Eye (tissue), 1 donor: Measurements from ENCODE around the gene SLC11A2.

Experiments used
- DNase-seq: peaks from one replicate; pipeline ENCODE4 v3.0.0-alpha.2; 2015

Gene SLC11A2

DNA sequence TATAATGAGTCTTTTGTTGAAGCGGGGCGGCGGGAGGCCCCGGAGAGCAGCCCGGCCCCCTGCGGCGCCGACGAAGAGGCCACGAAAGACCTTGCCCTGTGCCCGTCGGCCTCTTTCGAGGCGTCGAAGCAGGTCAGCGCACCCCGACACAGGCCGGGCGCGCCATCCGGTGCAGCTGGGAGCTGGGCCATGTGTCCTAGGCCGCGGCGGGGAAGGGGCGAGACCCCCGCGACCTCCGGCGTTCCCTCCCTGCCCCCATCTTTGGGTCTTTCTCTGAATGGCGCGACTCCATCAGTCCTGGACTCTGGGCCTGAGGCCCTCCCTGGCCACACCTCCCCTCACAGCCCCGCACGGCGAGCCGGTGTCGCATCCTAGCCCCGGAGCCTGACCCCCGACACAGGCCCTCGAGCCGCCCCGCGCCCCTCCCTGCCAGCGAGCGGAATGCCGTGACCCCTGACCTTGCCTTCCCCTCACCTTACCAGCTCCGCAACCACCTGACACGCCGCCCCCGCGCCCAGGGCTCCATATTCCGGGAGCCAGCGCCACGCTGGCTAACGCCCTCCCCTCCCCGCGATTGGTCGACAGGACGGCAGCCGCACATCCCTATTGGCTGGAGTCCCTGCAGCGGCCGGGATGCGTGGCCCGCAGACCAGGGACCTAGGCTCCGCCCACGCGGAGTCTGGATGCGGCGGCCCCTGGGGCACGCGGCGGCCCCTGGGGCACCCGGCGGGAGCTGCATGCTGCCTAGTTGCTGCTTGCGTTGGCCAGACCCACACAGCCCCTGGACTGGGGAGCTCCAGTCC lies at the start of gene SLC11A2:
TSS of gene SLC11A2 (minus strand) at position 549 of the 803 bp plus-strand sequence. CDS start 15,656 bp downstream, outside the sequence.
- peak; percentile 98 for DNase-seq

DNA sequence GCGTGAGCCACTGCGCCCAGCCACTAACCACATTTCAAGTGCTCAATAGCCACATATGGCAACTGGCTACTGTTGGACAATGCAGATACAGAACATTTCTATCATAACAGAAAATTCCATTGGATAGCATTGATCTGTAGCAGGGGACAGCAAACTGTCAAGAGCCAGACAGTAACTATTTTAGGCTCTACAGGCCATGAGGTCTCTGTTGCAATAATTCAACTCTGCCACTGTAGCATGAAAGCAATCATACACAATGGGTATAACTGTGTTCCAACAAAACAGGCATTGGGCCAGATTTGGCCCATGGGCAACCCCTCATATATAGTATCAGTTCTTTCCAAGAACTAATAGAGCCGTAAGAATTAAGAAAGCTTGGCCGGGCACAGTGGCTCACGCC lies 49.2 kb upstream of the SLC11A2 start:
- DNase-seq, result no peak

DNA sequence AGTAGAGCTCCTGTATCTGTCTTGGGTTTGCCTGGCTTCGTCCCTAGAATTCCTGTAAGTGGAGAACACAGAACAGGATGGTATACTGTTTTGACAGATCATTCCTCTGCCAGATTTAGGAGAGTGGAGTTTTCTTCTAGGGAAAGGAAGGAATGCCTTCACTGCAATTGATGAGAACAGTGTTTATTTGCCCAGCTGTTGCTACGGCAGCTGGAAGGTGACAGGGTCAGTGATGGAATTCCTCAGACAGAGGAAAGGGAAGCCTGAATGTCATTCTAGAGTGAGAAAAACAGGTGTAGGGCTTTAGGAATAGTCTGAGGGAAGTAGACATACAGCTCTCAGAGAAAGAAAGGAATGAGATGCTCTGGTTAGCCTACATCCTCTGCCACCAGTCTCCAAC lies 45.5 kb upstream of the SLC11A2 start:
- DNase-seq, result peak; percentile 38

DNA sequence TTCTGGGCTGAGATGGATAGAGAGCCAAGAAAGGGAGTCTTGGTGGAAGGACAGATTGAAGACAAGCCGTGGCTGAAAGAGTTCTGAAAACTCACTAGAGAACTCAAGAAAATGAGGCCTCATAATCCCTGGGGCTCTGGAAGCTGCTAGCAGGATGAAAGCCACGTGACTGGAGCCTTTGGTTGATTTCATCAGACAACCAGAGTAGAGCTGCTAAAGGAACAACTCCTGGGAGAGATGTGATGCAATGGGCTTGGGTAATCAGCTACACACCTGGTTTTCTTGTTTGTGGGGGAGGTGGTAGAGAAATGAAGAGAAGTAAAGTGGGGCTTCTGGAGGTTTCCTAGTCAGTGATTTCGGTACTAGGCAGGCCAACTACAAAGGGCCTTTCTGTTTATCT lies 43.8 kb upstream of the SLC11A2 start:
- peak; percentile 21 for DNase-seq

DNA sequence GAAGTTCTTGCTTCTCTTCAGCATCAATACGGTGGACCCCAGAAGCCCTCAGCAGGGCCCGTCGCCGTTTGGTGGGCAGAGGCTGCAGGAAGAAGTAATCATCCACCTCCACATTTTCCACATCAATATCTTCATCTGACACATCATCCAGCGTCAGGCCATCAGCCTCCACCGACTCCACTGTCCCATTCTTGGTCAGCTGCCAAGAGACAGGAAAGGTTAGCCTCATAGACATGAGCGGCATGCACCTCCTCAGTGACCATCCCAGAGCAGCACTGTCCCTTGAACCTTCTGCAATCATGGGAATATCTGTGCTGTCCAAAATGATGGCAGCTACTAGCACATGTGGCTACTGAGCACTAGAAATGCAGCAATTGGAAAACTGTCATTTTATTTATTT lies 41.6 kb upstream of the SLC11A2 start:
- DNase-seq, result no peak

DNA sequence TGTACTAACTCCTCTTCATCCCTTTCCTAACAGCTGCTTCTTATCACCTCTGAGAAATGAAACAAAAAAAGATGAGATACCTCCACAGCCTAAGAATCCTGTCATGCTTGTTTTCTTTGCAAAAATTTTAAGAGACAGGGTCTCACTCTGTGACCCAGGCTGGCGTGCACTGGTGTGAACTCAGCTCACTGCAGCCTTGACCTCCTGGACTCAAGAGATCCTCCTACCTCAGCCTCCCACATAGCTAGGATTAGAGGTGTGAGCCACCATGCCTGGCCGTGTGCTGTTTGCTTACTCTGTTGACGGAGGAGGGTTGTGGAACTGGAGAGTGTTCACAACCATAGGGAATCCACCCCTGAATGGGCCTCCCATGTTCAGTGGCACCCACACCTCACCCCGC lies 41.0 kb upstream of the SLC11A2 start:
- no peak for DNase-seq

DNA sequence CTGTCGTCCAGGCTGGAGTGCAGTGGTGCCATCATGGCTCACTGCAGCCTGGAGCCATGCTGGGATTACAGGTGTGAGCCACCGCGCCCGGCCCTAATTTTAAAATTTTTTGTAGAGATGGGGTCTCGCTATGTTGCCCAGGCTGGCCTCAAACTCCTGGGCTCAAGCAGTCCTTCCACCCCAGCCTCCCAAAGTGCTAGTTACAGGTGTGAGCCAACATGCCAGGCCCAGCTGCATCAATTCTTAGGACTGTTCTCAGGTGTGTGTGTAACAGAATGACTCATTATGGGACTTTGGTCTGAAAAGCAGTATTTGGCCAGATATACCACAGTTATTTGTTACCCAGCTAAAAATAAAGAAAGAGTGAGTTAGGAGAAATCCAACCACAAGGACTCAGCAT lies 39.3 kb upstream of the SLC11A2 start:
- DNase-seq, result no peak

DNA sequence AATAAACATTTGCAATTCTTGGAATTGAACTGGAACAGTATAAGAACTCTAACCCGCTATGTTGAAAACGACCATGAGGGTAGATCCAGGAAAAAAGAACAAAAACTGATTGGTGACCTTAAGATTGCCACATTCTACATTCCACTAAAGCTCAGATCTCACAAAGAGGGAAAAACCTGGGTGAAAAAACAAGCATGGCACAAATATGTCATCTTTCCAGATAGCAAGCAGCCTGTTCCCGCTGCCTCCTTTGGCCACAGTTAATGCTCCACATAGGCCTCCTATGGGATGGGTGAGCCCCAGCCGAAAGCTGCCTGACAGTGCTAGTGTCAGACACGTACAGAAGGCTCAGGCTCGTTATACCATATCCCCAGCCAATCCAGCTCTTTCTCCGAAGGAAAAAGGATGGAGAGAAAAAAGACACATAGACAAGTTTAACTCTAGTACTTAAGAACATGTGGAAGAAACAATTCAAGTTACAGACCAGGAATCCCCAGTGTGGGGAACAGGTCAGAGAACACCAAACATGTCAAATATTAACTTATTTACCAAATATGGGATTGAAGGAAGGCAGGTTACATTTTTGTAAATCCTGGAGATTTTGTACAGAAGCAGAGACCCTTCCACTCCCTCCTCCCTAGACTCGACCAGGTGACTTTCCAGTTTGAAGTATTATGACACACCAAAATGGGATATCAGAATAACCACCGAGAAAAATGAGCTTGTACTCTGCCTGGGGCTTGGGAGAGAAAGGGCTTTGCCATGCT lies 36.6 kb upstream of the SLC11A2 start:
- no peak for DNase-seq

DNA sequence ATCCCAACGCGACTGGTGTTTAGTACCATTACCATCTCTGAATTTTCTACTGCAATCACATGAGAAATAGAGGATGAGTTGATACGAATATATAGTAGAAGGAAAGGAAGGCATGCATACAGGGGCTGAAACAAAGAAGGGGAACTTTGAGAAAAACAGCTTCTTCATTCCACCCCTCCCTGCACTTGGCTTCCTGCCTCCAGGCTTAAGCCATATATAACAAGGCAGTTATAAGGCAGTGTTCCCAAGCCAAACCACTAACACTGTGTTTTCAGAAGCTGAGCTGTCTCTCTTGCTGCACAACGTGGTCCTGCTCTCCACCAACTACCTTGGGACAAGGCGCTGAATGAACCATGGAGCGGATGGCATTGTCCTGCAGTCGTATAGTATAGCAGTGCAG lies 32.9 kb upstream of the SLC11A2 start:
- DNase-seq, result no peak

DNA sequence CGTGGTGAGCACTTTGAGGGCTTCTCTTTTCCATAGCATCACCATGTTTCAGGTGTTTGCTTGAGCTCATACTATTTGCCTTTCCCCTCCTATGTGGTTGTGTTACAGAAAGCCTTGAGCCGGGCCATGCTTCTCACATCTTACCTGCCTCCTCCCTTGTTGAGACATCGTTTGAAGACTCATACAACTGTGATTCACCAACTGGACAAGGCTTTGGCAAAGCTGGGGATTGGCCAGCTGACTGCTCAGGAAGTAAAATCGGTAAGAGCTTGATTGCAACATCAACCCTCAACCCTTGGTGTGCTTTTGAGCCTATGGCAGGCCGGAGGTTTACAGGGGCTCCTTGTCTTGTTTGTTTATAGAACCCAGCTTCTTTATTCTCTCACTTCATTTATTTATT lies 30.1 kb upstream of the SLC11A2 start:
- DNase-seq, result no peak

DNA sequence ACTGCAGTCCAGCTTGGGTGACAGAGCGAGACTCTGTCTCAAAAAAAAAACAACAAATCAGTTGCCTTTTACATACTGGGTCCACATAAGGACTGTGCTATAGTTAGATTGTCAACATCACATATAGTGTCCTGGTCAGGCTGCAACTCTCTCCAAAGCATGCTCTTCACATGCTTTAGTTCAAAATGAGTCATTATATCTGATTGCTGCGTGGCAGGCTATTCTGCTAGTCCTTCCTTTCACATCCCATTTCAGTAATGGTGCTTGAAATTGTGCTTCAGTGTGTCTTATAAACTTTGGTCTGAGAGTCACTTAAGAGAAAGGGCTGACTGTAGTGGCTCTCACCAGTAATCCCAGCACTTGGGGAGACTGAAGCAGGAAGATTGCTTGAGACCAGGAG lies 28.9 kb upstream of the SLC11A2 start:
- no peak for DNase-seq

DNA sequence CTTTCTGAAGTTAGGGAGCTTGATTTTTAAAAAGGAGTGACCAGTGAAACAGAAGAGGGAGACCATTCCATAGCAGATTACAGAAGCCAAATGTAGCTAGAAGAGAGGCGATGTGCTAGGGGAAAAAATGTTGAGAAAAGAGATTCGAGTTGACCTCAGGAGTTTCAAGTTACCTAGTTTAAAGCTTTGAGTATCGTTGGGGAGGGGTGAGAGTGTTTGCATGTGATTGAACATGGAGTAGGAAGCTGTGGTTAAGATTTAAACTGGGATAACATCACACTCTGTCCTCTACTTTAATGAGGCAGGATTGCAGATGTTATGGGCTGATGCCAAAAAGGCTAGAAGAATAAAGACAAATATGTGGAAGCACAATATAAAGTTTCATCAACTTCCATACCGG lies 25.6 kb upstream of the SLC11A2 start:
- no peak for DNase-seq

DNA sequence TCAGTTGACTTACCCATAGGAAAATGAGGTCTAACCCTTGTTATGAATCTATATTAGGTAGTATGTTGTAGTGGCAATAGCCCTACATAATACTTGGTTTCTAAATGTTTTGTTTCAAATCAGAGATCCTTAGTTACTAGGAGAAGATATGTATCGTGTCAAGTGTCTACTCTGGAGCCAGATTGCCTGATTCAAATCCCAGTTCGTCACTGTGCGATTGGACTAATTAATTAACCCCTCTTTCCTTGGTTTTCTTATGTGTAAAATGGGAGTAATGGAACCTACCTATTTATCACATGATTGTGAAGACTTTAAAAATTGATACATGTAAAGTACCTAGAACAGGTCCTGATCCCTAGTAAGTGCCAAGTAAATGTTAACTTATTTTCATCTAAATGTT lies 23.3 kb upstream of the SLC11A2 start:
- no peak for DNase-seq

DNA sequence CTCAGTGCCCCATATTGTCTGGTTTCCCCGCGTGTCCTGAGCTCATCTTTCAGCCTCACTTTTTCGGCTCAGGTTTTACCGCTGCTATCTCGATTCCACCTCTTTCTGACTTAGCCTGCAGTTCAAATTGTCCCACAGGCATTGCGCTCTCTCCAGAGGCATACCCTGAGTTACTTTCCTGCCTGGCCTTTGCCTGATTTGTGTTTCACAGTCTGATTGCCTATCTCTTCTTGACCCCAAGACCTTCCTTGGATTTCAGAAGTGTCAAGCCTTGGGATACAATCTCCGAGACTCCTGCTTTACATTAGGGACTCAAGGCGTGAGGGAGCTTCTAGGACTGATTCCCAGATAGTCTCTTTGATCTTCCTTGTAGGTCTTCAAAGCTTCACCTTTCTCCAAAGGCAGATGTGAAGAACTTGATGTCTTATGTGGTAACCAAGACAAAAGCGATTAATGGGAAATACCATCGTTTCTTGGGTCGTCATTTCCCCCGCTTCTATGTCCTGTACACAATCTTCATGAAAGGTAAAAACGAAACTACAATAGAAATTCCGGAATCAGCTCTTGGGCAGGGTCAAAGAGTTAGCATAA lies 22.6 kb upstream of the SLC11A2 start:
- DNase-seq, result no peak

DNA sequence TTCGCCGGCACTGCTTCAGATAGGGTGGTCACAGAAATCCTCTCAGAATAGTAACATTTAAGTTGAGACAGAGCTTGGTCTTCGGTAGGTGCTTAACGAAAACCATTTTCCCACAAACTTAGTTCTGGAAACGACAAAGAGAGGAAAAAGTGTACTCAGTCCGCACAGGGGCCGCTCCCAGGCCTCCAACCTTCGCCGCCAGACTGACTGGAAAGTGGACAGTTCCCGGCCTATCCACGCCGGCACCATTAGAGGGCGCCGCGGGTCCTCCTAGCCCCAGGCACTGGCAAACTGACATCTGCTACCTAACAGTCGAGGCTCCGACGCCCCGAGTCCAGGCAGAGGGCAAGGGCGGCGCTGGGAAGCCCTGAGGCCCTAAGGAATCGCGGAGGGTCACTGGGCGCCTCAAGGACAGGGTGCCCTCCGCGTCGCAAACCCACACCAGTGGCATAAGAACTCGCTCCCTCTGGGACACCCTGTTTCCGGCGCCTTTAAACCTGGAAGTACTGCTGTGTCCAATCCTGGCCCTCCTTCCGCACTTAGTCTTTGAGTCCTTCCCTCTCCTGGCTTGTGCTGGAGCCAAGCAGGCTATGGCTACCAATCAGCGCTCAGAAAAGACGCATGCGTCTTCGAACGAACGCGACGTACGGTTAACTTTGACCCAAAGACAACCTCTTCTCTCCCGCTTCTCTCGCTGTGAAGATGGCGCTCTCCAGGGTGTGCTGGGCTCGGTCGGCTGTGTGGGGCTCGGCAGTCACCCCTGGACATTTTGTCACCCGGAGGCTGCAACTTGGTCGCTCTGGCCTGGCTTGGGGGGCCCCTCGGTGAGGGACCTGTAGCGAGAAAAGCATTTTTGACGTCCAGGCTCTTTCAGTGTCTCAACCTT lies 21.7 kb upstream of the SLC11A2 start, which contains the start of gene LETMD1:
TSS of gene LETMD1 (plus strand) at position 673 of the 886 bp plus-strand sequence. CDS start at position 703, 30 bp downstream.
- peak; percentile 98 for DNase-seq

DNA sequence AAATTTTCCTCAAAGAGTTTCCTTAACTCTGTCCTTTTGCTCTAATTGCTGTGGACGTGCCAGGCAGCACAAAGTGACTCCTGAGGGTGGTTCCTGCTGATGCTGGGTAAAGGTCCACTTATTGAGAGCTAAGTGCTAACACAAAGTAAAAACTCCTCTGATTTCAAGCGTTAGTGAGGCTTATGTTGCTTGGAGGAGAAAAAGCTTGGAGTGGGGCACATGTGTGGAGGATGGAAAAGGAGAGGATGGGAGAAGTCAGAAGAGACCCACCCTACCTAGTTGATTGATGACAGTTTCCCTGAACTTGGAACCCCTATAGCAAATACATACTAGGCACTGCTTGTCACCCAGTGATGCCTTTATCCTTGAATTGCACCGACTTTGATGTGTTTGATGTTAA lies 10.1 kb upstream of the SLC11A2 start:
- DNase-seq, result no peak

DNA sequence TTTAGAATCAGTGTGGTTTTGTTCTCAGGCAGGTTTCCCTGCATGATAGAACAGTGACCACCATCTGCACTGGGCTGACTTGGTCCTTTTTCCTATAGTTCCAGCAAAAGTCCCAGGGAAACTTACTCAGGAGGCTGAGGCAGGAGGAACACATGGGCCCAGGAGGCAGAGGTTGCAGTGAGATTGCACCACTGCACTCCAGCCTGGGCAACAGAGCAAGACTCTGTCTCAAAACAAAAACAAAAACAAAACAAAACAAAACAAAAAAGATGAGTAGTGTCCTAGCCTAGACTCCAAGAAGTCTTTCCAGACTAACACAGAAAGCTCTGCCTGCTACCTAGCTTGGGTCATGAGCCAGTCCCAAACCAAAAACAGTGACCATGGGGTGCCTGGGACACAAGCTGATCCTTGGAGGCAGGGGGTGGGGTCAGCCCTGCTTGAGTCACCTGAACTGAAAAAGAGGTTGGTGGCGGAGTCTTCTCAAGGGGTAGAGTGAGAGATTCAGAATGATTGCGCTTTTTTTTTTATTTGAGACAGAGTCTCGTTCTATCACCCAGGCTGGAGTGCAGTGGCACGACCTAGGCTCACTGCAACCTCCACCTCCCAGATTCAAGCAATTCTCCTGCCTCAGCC lies 7.4 kb upstream of the SLC11A2 start:
- DNase-seq, result no peak

DNA sequence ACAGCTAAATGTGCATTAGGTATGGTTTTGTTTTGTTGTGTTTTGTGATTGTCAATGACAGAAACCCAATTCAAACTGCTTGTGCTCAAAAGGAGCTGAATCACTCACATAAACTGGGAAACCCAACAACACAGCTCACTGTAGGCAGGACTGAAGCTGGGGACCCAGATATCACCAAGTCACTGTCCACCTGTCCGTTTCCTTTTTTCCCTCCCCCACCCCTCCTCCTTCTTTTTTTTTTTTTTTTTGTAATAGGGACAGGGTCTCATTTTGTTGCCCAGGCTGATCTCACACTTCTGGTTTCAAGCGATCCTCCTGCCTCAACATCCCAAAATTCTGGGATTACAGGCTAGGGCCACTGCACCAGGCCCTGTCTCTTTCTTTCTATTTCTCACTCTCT lies 6.9 kb upstream of the SLC11A2 start:
- no peak for DNase-seq

DNA sequence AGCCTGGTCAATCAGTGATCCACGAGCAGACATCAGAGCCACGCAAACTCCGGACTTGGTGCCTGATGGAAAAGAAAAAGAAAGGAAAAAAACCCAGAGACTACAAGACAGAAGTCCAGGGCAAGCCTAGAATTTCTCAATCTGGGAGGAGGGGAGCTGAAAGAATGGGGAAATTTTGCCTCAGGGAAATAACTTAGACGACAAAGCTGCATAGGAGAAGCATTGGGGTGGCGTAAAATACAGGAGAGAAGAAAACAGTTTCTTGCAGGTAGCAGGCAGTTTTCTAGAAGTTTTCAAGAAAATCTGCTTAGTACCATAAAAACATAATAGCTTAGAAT lies 2.6 kb upstream of the SLC11A2 start:
- no peak for DNase-seq

DNA sequence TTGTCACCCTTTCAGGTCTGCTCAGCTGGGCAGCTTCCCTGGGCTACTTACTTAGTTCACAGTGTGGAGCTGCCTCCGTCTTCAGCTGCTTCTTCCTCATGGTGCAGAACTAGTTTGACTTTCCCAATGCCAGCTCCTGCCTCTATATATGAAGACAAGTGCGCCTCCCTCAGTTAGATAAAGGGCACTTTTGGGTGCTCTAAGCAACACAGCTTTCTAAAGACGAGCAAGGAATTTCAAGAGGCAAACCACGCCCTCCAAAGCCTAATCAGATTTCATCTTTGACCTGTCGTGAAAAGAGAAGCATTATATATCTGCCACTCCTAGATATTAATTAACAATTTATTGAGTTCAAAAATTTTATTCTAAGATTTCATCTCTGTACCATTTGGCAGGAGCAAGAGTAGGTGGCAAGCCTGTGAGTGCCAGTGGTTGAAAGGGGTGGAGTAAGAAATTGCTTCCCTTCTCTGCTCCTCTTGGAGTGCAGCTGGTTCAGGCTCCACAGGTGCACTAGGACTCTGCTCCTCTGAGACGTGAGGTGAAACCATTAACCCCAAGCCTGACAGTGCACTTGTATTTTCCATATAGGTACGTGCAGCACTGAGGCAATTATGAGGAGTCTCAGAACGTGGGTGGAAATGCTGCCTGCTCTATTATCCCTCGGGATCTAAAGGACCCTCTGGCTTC lies 2.1 kb upstream of the SLC11A2 start:
- peak; percentile 46 for DNase-seq

DNA sequence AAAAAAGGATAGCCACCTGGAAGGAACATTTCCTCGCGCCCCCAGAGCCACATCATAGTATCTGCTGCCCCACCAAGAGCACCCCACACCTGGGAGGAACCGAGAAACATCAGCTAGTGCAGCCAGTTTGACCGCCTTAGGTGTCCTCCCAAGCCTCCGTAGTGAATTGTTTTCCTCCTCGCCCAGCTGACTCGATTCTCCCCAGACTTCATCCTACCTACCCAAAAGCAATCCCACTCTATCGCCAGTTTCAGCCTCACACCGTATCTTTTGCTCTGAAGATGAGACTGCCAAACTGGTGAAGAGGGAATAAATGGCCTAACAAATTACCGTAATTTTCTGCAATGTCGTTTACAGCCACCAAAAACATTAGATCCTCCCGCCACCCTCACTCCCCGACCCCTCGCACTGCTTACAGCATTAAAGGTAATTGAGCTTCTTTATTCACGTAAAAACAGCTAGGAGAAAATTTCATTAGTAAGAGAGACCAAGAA lies 1.2 kb upstream of the SLC11A2 start:
- DNase-seq, result no peak
